ENCODE results near the gene DDX20.

DNA sequence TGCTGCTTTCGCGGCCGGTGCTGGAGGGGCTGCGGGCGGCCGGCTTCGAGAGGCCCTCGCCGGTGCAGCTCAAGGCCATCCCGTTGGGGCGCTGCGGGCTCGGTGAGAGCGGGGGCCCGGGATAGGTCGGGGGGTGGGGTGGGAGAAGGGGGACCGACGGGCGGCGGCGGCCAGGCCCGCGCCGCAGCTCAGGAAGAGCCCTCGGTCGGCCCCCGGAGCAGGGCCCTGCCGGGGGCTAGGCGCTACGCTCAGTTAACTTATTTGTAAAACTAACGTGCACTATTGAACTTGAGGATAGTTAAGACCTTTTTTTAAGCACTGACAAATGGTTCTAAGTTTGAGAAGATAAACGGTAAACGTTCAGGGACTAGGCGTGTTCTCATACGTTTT, 418 bp downstream of the DDX20 start:
- TF ChIP-seq, protein P1, sequence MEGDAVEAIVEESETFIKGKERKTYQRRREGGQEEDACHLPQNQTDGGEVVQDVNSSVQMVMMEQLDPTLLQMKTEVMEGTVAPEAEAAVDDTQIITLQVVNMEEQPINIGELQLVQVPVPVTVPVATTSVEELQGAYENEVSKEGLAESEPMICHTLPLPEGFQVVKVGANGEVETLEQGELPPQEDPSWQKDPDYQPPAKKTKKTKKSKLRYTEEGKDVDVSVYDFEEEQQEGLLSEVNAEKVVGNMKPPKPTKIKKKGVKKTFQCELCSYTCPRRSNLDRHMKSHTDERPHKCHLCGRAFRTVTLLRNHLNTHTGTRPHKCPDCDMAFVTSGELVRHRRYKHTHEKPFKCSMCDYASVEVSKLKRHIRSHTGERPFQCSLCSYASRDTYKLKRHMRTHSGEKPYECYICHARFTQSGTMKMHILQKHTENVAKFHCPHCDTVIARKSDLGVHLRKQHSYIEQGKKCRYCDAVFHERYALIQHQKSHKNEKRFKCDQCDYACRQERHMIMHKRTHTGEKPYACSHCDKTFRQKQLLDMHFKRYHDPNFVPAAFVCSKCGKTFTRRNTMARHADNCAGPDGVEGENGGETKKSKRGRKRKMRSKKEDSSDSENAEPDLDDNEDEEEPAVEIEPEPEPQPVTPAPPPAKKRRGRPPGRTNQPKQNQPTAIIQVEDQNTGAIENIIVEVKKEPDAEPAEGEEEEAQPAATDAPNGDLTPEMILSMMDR (IDR thresholded peaks at IDR 0.05 in 4 of 5, conservative IDR thresholded peaks at IDR 0.05 in 1 of 5) = no peak
- no peak for TF ChIP-seq POLR2A (IDR thresholded peaks at IDR 0.05)
